Spleen (tissue), 11 donors: ENCODE measurements around the gene FOXD1. TPM values are rescaled to one million over a fixed set of nuclear protein-coding genes. Genes with fewer than 3 reads are reported as not detected.

Experiments
- DNase-seq: peaks from one replicate; pipeline ENCODE4 v3.0.0-alpha.2; 2020
- H3K27ac ChIP-seq, 8 donors: fragments of 200-600 bp; sonication (generic) in 7 of 8; 1 replicate in 4 of 8; 2 replicates in 4 of 8; pipeline versions ENCODE4 v1.5.0 to v1.8.0; 2016 to 2021; ENCODE audit warnings: inconsistent platforms in 4 of 8, mild to moderate bottlenecking in 4 of 8, moderate library complexity in 1 of 8
- H3K27me3 ChIP-seq, 7 donors: fragments of 200-600 bp; sonication (generic) in 6 of 7; replicated peaks in 1 of 7; 1 replicate in 4 of 7; 2 replicates in 3 of 7; pipeline versions ENCODE4 v1.5.0 to v1.8.0; 2016 to 2021; ENCODE audit warnings: inconsistent platforms in 3 of 7, mild to moderate bottlenecking in 1 of 7
- H3K36me3 ChIP-seq, 6 donors: fragments of 200-600 bp; sonication (generic) in 5 of 6; 1 replicate in 4 of 6; 2 replicates in 2 of 6; pipeline versions ENCODE4 v1.5.0 to v1.8.0; 2016 to 2021; ENCODE audit warnings: inconsistent platforms in 2 of 6
- H3K4me1 ChIP-seq, 6 donors: fragments of 200-600 bp; sonication (generic) in 5 of 6; 1 replicate in 3 of 6; 2 replicates in 3 of 6; pipeline versions ENCODE4 v1.5.0 to v1.8.0; 2016 to 2021; ENCODE audit warnings: inconsistent platforms in 3 of 6
- H3K4me3 ChIP-seq, 8 donors: fragments of 200-600 bp; sonication (generic) in 7 of 8; 1 replicate in 4 of 8; 2 replicates in 4 of 8; pipeline versions ENCODE4 v1.5.0 to v1.8.0; 2016 to 2021; ENCODE audit warnings: inconsistent platforms in 4 of 8, mild to moderate bottlenecking in 4 of 8, moderate library complexity in 2 of 8
- H3K9me3 ChIP-seq, 8 donors: fragments of 200-600 bp; sonication (generic) in 7 of 8; 1 replicate in 4 of 8; 2 replicates in 4 of 8; pipeline versions ENCODE4 v1.5.0 to v1.8.0; 2016 to 2021; ENCODE audit warnings: inconsistent platforms in 4 of 8
- POLR2A ChIP-seq, 3 donors: fragments of 450-650 bp; IDR thresholded peaks; one replicate each; pipeline ENCODE4 v1.5.1; 2017; ENCODE audit warnings: antibody characterized with exemption in 3 of 3, mild to moderate bottlenecking in 1 of 3
- POLR2AphosphoS5 ChIP-seq, 3 donors: sonication (generic); formaldehyde crosslinking; IDR thresholded peaks; one replicate each; pipeline ENCODE4 v1.5.1; 2017; ENCODE audit warnings: antibody characterized with exemption in 3 of 3
- WGBS, 5 donors: extraction: QIAGEN DNeasy Blood & Tissue Kit in 3 of 5; methylation state at CpG; one replicate each; pipeline versions ENCODE4 v1.1.5 to v1.1.7; 2013 to 2018; 5-methylcytosine and 5-hydroxymethylcytosine counted together
- intact Hi-C: fragments of 100-400 bp; cut with DNase I; formaldehyde crosslinking; loops from one replicate; pipeline ENCODE4 v1.15.0; 2023; ENCODE audit warnings: low total_unique reads
- polyA plus RNA-seq, 3 donors: library from polyadenylated mRNA; stranded (reverse); fragments of 200-250 nt; gene quantifications; one replicate each; pipeline ENCODE4 v1.2.1, GENCODE V29; 2013
- total RNA-seq, 7 donors: library from RNA; depleted of rRNA in 3 of 7; stranded (reverse); fragments of >200 nt in 3 of 7; fragmentation: NEBNext Ultra II Directional in 4 of 7; extraction: Animal tissue kit (Norgen Biotek cat#: 25700) in 4 of 7; gene quantifications; one replicate each; pipeline versions ENCODE4 v1.1.0 to v1.2.1, GENCODE V29; 2016 to 2021
- TF ChIP-seq, protein P1 (sequence below), 11 experiments: fragments of 200-600 bp in 7 of 11; fragments of 450-650 bp in 4 of 11; sonication (generic) in 4 of 11; IDR thresholded peaks in 8 of 11; conservative IDR thresholded peaks in 3 of 11; 1 replicate in 7 of 11; 2 replicates in 4 of 11; pipeline versions ENCODE4 v1.4.0 to v1.8.0; 2016 to 2021; ENCODE audit warnings: antibody characterized with exemption in 11 of 11, inconsistent platforms in 4 of 11, mild to moderate bottlenecking in 1 of 11
- donor health status: healthy with polysubstance abuse.
- donor health status: DM: no; HTN: no; CAD: no; lungs with moderate emphysema.
- donor health status: DM: no; HTN: no; CAD: no.
- donor health status: Bipolar disorder and iron deficiency.
- donor health status: healthy.
- donor health status: DM: no; HTN: no; CAD: no.
- donor health status: DM: yes; HTN: yes; CAD: no.

The FOXD1 gene
- total and polyA plus RNA-seq, 10 donors: 0.09 to 1.1 (median 0.37) TPM; not detected in 1

DNA sequence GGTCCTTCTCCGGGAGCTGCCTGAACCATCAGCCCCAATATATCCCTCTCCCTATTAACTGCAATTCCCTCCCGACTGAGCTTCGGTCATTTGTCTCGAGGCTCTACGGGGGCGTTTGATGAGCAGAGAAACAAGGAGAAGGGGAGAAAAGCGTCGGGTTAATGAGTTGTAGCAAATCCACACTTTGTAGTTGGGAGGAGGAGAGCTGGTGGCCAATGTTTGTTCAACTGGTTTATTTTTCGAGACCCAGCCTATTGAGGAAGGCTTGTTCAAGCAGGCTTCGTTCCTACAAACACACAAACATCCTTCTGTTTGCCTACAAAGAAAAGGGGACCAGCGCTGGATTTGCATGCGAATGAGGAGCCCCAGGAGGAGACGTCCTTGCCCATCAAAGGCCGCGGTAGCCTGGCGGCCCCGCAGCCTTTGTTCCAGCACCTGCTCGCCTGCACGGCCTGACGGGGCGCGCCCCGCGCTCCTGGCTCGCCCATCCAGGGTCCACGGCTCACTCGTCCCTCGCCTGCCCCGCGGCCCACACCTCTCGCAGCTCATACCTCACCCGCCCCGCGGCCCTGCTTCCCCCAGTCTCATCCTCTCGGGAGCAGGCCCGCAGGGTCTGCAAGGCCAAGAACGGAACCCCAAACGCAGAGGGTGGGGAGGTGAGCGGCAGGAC lies 4.6 kb downstream of the FOXD1 start:
- DNase-seq: no peak
- intact Hi-C loops: no loop called here
- no peaks in the 10 kb centered on the region for H3K36me3 ChIP-seq
- no peak overlapping the region for H3K27ac ChIP-seq
- WGBS, 5 donors: 6 to 15% (median 10%) methylated on average over 24 to 39 of the region's 39 CpGs
- TF ChIP-seq POLR2AphosphoS5 (IDR thresholded peaks at IDR 0.05) (no peak), POLR2A (IDR thresholded peaks at IDR 0.05) (no peak)
- TF ChIP-seq, protein P1, sequence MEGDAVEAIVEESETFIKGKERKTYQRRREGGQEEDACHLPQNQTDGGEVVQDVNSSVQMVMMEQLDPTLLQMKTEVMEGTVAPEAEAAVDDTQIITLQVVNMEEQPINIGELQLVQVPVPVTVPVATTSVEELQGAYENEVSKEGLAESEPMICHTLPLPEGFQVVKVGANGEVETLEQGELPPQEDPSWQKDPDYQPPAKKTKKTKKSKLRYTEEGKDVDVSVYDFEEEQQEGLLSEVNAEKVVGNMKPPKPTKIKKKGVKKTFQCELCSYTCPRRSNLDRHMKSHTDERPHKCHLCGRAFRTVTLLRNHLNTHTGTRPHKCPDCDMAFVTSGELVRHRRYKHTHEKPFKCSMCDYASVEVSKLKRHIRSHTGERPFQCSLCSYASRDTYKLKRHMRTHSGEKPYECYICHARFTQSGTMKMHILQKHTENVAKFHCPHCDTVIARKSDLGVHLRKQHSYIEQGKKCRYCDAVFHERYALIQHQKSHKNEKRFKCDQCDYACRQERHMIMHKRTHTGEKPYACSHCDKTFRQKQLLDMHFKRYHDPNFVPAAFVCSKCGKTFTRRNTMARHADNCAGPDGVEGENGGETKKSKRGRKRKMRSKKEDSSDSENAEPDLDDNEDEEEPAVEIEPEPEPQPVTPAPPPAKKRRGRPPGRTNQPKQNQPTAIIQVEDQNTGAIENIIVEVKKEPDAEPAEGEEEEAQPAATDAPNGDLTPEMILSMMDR (IDR thresholded peaks at IDR 0.05 in 8 of 11, conservative IDR thresholded peaks at IDR 0.05 in 3 of 11): no peak
- H3K4me3 ChIP-seq: no peak overlapping the region
- H3K9me3 ChIP-seq: peaks cover 0 to 7% (median 0%) of the 10 kb centered on the region in 8 donors
- peaks cover 3 to 17% (median 12%) of the 10 kb centered on the region in 6 donors for H3K4me1 ChIP-seq
- H3K27me3 ChIP-seq: peaks cover 31 to 97% (median 88%) of the 10 kb centered on the region in 7 donors

DNA sequence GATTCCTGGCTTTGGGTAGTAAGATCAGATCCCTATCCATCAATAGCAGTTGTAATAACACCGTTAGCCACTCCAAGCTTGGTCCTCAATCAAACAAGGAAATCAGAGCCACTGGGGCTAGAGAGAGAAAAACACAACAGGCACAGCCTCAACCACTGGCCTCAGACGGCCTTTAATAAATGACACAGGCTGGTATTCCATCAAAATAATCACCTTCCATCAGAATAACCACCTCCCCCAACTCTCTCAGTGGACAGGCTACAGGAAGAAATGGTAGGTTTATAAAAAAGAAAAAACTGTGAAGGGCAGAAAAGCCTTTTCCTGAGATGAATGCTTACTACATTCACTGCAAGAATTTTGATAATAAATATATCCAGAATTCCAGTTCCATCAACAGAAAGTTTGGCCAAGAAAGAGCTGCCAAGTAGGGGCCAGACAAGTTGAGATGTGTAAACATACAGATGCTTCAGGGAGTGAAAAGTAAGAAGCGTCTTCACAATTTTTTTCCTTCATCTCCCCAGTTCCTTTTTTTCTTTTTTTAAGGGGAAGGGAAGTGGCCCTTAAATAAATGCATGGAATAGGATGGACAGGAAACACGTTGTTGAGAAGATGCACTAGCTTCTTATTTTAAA lies 5.5 kb downstream of the FOXD1 start:
- 8 to 18% (median 12%) methylated on average over 4 of the region's 4 CpGs for WGBS, 5 donors
- Histone ChIP-seq H3K4me3 (no peak overlapping the region), H3K27ac (no peak overlapping the region), H3K9me3 (peaks cover 0 to 6% (median 0%) of the 10 kb centered on the region in 8 donors), H3K27me3 (peaks cover 32 to 97% (median 88%) of the 10 kb centered on the region in 7 donors), H3K4me1 (peaks cover 0 to 12% (median 6%) of the 10 kb centered on the region in 6 donors), H3K36me3 (no peaks in the 10 kb centered on the region)
- no peak for DNase-seq
- intact Hi-C loops: no loop called here
- TF ChIP-seq POLR2AphosphoS5 (IDR thresholded peaks at IDR 0.05) (no peak), POLR2A (IDR thresholded peaks at IDR 0.05) (no peak)
- TF ChIP-seq, protein P1 (IDR thresholded peaks at IDR 0.05 in 8 of 11, conservative IDR thresholded peaks at IDR 0.05 in 3 of 11): no peak

DNA sequence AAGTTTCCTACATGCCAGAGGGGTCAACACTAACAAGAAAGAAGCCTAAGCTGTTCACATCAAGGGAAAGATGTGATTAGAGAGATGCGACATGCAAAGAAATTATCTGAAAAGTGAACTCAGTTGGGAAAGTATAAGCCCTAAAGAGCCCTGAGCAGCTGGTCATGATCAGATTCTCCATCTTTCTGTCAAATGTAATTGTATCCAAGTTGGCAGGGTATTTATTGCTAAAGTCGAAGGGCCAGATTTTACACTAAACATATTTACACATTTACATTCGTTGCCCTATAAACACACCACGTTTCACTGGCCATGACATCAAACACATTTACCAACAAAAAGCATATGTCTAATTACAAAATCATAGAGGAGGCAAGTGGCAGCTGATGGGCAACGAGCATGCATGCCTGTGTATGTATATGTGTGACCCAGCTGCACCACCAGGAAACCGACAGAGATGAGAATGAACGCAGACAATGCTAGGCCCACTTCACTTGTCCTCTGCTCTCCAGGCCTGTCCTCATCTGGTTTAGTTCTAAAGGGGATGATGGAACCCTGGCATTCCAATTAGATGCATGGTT lies 6.3 kb downstream of the FOXD1 start:
- no peak for DNase-seq
- Histone ChIP-seq H3K4me1 (peaks cover 2 to 17% (median 12%) of the 10 kb centered on the region in 6 donors), H3K27ac (no peak overlapping the region), H3K27me3 (peaks cover 36 to 97% (median 94%) of the 10 kb centered on the region in 7 donors), H3K4me3 (no peak overlapping the region), H3K9me3 (peaks cover 0 to 6% (median 0%) of the 10 kb centered on the region in 8 donors), H3K36me3 (no peaks in the 10 kb centered on the region)
- TF ChIP-seq, protein P1 (IDR thresholded peaks at IDR 0.05 in 8 of 11, conservative IDR thresholded peaks at IDR 0.05 in 3 of 11): no peak
- TF ChIP-seq POLR2A (IDR thresholded peaks at IDR 0.05) (no peak), POLR2AphosphoS5 (IDR thresholded peaks at IDR 0.05) (no peak)
- intact Hi-C loops: no loop called here
- 7 to 15% (median 13%) methylated on average over 7 of the region's 7 CpGs for WGBS, 5 donors

DNA sequence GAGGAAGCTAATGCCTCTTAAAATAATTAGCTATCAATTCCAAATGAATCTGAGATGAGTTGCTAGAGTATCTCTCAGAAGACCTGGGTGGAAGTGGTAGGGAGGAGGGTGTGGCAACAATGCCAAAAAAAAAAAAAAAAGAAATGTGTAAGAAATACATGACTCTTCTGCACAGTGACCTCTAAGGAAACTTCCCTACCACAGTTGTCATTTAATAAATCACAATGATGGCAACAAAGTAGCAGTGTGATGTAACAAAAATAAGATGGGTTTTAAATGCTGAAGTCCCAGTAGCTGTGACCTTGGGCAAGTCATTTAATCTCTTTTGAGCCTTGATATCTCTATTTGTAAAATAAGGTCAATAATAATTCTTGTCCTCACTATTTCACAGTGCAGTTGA lies 7.2 kb downstream of the FOXD1 start:
- H3K4me3 ChIP-seq: no peak overlapping the region
- intact Hi-C loops: no loop called here
- TF ChIP-seq POLR2AphosphoS5 (IDR thresholded peaks at IDR 0.05): no peak
- TF ChIP-seq, protein P1 (IDR thresholded peaks at IDR 0.05 in 8 of 11, conservative IDR thresholded peaks at IDR 0.05 in 3 of 11): no peak
- TF ChIP-seq POLR2A (IDR thresholded peaks at IDR 0.05): no peak
- H3K27me3 ChIP-seq: peaks cover 40 to 100% (median 98%) of the 10 kb centered on the region in 7 donors
- H3K9me3 ChIP-seq: peaks cover 0 to 6% (median 0%) of the 10 kb centered on the region in 8 donors
- no peak for DNase-seq
- no peak overlapping the region for H3K27ac ChIP-seq
- H3K36me3 ChIP-seq: no peaks in the 10 kb centered on the region
- peaks cover 7 to 20% (median 17%) of the 10 kb centered on the region in 6 donors for H3K4me1 ChIP-seq
